OCI-LY1 (cell line): Measurements from ENCODE around the gene FMN2.

Experiments
- EZH2 ChIP-seq: fragments of 200-600 bp; sonication (generic), shearing (Covaris generic); IDR thresholded peaks from 2 replicates; pipeline ENCODE4 v1.8.0; 2017; ENCODE audit warnings: borderline replicate concordance, mixed run types, mild to moderate bottlenecking, antibody characterized with exemption, low read length, moderate library complexity, mixed read lengths
- TF ChIP-seq, protein P1 (sequence below): fragments of 200-600 bp; sonication (generic), shearing (Covaris generic); IDR thresholded peaks from 2 replicates; pipeline ENCODE4 v1.5.1; 2017; ENCODE audit warnings: mild to moderate bottlenecking, antibody characterized with exemption, low read length, moderate library complexity, mixed read lengths

DNA sequence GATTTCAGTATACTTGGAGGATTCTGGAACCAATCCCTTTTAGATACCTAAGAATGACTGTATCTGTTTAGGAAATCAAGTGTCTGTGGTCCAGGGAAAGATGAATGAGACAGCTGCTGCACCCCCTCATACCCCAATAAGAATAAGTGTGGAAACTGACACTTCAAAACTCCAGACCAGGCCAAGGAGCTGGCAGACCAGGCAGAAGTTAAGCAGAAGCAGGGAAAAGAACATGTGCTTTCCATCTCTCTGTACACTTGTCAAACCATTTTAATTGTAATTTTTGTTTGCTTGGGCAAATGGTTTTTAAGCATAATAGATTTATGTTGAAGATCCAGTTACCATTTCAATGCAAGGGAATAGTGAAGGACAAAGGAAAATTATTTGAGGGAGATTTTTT lies 420.1 kb downstream of the FMN2 start:
- TF ChIP-seq, protein P1, sequence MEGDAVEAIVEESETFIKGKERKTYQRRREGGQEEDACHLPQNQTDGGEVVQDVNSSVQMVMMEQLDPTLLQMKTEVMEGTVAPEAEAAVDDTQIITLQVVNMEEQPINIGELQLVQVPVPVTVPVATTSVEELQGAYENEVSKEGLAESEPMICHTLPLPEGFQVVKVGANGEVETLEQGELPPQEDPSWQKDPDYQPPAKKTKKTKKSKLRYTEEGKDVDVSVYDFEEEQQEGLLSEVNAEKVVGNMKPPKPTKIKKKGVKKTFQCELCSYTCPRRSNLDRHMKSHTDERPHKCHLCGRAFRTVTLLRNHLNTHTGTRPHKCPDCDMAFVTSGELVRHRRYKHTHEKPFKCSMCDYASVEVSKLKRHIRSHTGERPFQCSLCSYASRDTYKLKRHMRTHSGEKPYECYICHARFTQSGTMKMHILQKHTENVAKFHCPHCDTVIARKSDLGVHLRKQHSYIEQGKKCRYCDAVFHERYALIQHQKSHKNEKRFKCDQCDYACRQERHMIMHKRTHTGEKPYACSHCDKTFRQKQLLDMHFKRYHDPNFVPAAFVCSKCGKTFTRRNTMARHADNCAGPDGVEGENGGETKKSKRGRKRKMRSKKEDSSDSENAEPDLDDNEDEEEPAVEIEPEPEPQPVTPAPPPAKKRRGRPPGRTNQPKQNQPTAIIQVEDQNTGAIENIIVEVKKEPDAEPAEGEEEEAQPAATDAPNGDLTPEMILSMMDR: no peak
- no peak for TF ChIP-seq EZH2
